ENCODE data around the gene PRICKLE2.

DNA sequence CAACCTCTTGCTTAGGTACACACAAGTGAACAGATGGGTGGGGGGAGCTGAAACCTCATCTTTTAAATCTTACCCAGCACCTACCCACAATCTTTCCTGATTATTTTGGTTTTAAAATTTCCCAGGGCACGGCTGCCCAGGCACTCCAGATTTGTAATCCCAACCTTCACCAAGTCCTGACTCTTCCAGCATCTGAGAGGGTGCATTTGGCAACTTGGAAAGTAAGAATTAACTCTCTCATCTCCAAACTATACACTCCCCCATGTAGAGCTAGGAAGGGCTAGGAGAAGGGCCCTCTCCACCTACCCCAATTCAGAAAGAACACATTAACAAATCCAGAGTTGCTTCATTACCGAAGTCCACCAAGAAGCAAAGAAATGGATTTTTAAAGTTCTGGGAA, 41.7 kb upstream of the PRICKLE2 start:
- TF ChIP-seq, protein P1, sequence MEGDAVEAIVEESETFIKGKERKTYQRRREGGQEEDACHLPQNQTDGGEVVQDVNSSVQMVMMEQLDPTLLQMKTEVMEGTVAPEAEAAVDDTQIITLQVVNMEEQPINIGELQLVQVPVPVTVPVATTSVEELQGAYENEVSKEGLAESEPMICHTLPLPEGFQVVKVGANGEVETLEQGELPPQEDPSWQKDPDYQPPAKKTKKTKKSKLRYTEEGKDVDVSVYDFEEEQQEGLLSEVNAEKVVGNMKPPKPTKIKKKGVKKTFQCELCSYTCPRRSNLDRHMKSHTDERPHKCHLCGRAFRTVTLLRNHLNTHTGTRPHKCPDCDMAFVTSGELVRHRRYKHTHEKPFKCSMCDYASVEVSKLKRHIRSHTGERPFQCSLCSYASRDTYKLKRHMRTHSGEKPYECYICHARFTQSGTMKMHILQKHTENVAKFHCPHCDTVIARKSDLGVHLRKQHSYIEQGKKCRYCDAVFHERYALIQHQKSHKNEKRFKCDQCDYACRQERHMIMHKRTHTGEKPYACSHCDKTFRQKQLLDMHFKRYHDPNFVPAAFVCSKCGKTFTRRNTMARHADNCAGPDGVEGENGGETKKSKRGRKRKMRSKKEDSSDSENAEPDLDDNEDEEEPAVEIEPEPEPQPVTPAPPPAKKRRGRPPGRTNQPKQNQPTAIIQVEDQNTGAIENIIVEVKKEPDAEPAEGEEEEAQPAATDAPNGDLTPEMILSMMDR (IDR thresholded peaks at IDR 0.05; ENCODE audit: low read length), result no peak
- TF ChIP-seq EZH2 (IDR thresholded peaks at IDR 0.05; ENCODE audit: borderline replicate concordance, low read length), result no peak
